Measurements from ENCODE around the gene PC. TPM values are rescaled to one million over a fixed set of nuclear protein-coding genes. Genes with fewer than 3 reads are reported as not detected.
"Not testable (repeated sequence)": the region's sequence is repeated elsewhere in the genome, so short reads cannot be mapped to it uniquely, and the experiment has no call there.

PC gene
- total RNA-seq, 1 donor from 2014 or later = 49.1 TPM

GRCh38 chr11:66992041-66992440 is 33.9 kb upstream of the PC start:
- no peak for DNase-seq (ENCODE audit: extremely low spot score, unreplicated experiment)

GRCh38 chr11:66989360-66989759 is 31.2 kb upstream of the PC start:
- H3K4me1 Mint-ChIP-seq (ENCODE audit: unreplicated experiment) = peaks cover 19% of the 10 kb centered on the region
- not testable (repeated sequence) for H3K4me3 Mint-ChIP-seq (ENCODE audit: unreplicated experiment); DNase-seq (ENCODE audit: extremely low spot score, unreplicated experiment); H3K36me3 Mint-ChIP-seq (ENCODE audit: unreplicated experiment); H3K27ac Mint-ChIP-seq (ENCODE audit: unreplicated experiment); H3K9me3 Mint-ChIP-seq (ENCODE audit: unreplicated experiment); H3K27me3 Mint-ChIP-seq (ENCODE audit: unreplicated experiment)

More at GRCh38 chr11:66992041-66992440, 33.9 kb upstream of the PC start:
- H3K9me3 Mint-ChIP-seq (ENCODE audit: unreplicated experiment) = no peaks in the 10 kb centered on the region
- no peak overlapping the region for H3K27ac Mint-ChIP-seq (ENCODE audit: unreplicated experiment)
- no peak for TF ChIP-seq CTCF (IDR thresholded peaks at IDR 0.05)
- H3K4me1 Mint-ChIP-seq (ENCODE audit: unreplicated experiment) = peaks cover 16% of the 10 kb centered on the region
- H3K27me3 Mint-ChIP-seq (ENCODE audit: unreplicated experiment) = peaks cover 3% of the 10 kb centered on the region
- H3K4me3 Mint-ChIP-seq (ENCODE audit: unreplicated experiment) = no peak overlapping the region
- no peaks in the 10 kb centered on the region for H3K36me3 Mint-ChIP-seq (ENCODE audit: unreplicated experiment)

GRCh38 chr11:66988741-66989140 is 30.6 kb upstream of the PC start:
- not testable (repeated sequence) for DNase-seq (ENCODE audit: extremely low spot score, unreplicated experiment); H3K9me3 Mint-ChIP-seq (ENCODE audit: unreplicated experiment); H3K27ac Mint-ChIP-seq (ENCODE audit: unreplicated experiment); H3K27me3 Mint-ChIP-seq (ENCODE audit: unreplicated experiment); H3K36me3 Mint-ChIP-seq (ENCODE audit: unreplicated experiment); H3K4me3 Mint-ChIP-seq (ENCODE audit: unreplicated experiment)
- H3K4me1 Mint-ChIP-seq (ENCODE audit: unreplicated experiment) = peaks cover 23% of the 10 kb centered on the region

GRCh38 chr11:66987924-66988637 is 29.9 kb upstream of the PC start:
- no peak overlapping the region for H3K27ac Mint-ChIP-seq (ENCODE audit: unreplicated experiment)
- no peak for TF ChIP-seq CTCF (IDR thresholded peaks at IDR 0.05)
- H3K36me3 Mint-ChIP-seq (ENCODE audit: unreplicated experiment) = no peaks in the 10 kb centered on the region
- H3K27me3 Mint-ChIP-seq (ENCODE audit: unreplicated experiment) = peaks cover 3% of the 10 kb centered on the region
- H3K9me3 Mint-ChIP-seq (ENCODE audit: unreplicated experiment) = no peaks in the 10 kb centered on the region
- H3K4me1 Mint-ChIP-seq (ENCODE audit: unreplicated experiment) = peaks cover 25% of the 10 kb centered on the region
- H3K4me3 Mint-ChIP-seq (ENCODE audit: unreplicated experiment) = no peak overlapping the region
- DNase-seq (ENCODE audit: extremely low spot score, unreplicated experiment) = no peak

- H3K4me3 Mint-ChIP-seq (ENCODE audit: unreplicated experiment) = no peak overlapping the region
- peaks cover 27% of the 10 kb centered on the region for H3K4me1 Mint-ChIP-seq (ENCODE audit: unreplicated experiment)
- no peak for TF ChIP-seq CTCF (IDR thresholded peaks at IDR 0.05)
- H3K27me3 Mint-ChIP-seq (ENCODE audit: unreplicated experiment) = peaks cover 3% of the 10 kb centered on the region
- no peak overlapping the region for H3K27ac Mint-ChIP-seq (ENCODE audit: unreplicated experiment)
- H3K36me3 Mint-ChIP-seq (ENCODE audit: unreplicated experiment) = no peaks in the 10 kb centered on the region
- H3K9me3 Mint-ChIP-seq (ENCODE audit: unreplicated experiment) = no peaks in the 10 kb centered on the region
- DNase-seq (ENCODE audit: extremely low spot score, unreplicated experiment) = no peak
Observed at GRCh38 chr11:66987158-66987620, 29.0 kb upstream of the PC start.

- Mint-ChIP-seq H3K36me3 (ENCODE audit: unreplicated experiment) (no peaks in the 10 kb centered on the region), H3K27me3 (ENCODE audit: unreplicated experiment) (no peaks in the 10 kb centered on the region), H3K4me1 (ENCODE audit: unreplicated experiment) (peaks cover 36% of the 10 kb centered on the region), H3K27ac (ENCODE audit: unreplicated experiment) (no peak overlapping the region), H3K4me3 (ENCODE audit: unreplicated experiment) (no peak overlapping the region), H3K9me3 (ENCODE audit: unreplicated experiment) (no peaks in the 10 kb centered on the region)
- TF ChIP-seq CTCF (IDR thresholded peaks at IDR 0.05) = no peak
- no peak for DNase-seq (ENCODE audit: extremely low spot score, unreplicated experiment)
Observed at GRCh38 chr11:66986178-66986545, 28.0 kb upstream of the PC start.

Measured in osteocyte (in vitro differentiated cells).